Uterus (tissue), 2 donors: ENCODE measurements around the gene TSHZ2.

ENCODE experiments used
- CTCF ChIP-seq, 4 experiments: fragments of 200-600 bp in 2 of 4; fragments of 450-650 bp in 2 of 4; sonication (generic) in 2 of 4; IDR thresholded peaks; one replicate each; pipeline ENCODE4 v1.5.1; 2016 to 2019; ENCODE audit warnings: antibody characterized with exemption in 4 of 4, mild to moderate bottlenecking in 2 of 4, moderate library complexity in 1 of 4
- POLR2A ChIP-seq, 2 donors: fragments of 450-650 bp; IDR thresholded peaks; one replicate each; pipeline ENCODE4 v1.6.1; 2016; ENCODE audit warnings: antibody characterized with exemption in 2 of 2, mild to moderate bottlenecking in 1 of 2, moderate library complexity in 1 of 2

- TF ChIP-seq POLR2A (IDR thresholded peaks at IDR 0.05) (no peak), CTCF (IDR thresholded peaks at IDR 0.05) (no peak)
Observed at GRCh38 chr20:53530440-53530839, 558.3 kb downstream of the TSHZ2 start.
